OCI-LY3 (cell line): ENCODE data around the gene S1PR5.
A peak's percentile ranks its signal among the peaks of the same experiment; 100 is the strongest.
"Not testable (repeated sequence)": the region's sequence is repeated elsewhere in the genome, so short reads cannot be mapped to it uniquely, and the experiment has no call there.

ENCODE experiments used
- H2AFZ ChIP-seq: fragments of 200-600, 300-600 bp; shearing (Covaris generic); 2 replicates; pipeline ENCODE4 v1.6.0; 2014; ENCODE audit warnings: antibody characterized with exemption, low read depth, low read length
- H3K27ac ChIP-seq: fragments of 200-600, 300-600 bp; sonication (generic); 2 replicates; pipeline ENCODE4 v1.5.1; 2014; ENCODE audit warnings: mild to moderate bottlenecking, low read length, moderate library complexity, mixed read lengths
- H3K27me3 ChIP-seq: fragments of 200-600, 300-600 bp; sonication (generic); 2 replicates; pipeline ENCODE4 v1.6.1; 2014; ENCODE audit warnings: low read depth, low read length, mixed read lengths
- H3K36me3 ChIP-seq: fragments of 200-600, 300-600 bp; sonication (generic); replicated peaks from 2 replicates; pipeline ENCODE3; 2014; ENCODE audit warnings: low read depth, low read length, mixed read lengths
- H3K4me1 ChIP-seq: fragments of 300-600, 200-600 bp; sonication (generic); 2 replicates; pipeline ENCODE4 v1.6.1; 2014; ENCODE audit warnings: low read length, mixed read lengths
- H3K4me2 ChIP-seq: fragments of 200-600, 300-600 bp; sonication (generic); 2 replicates; pipeline ENCODE4 v1.6.1; 2014; ENCODE audit warnings: low read length, mixed read lengths
- H3K4me3 ChIP-seq: fragments of 300-600, 200-600 bp; sonication (generic); 2 replicates; pipeline ENCODE4 v1.5.1; 2014; ENCODE audit warnings: antibody characterized with exemption, mild to moderate bottlenecking, low read length, moderate library complexity
- H3K79me2 ChIP-seq: fragments of 300-600, 200-600 bp; shearing (Covaris generic); 2 replicates; pipeline ENCODE4 v1.6.1; 2014; ENCODE audit warnings: mild to moderate bottlenecking, low read length, mixed read lengths
- H3K9ac ChIP-seq: fragments of 300-600, 200-600 bp; shearing (Covaris generic); 2 replicates; pipeline ENCODE4 v1.6.0; 2014; ENCODE audit warnings: mild to moderate bottlenecking, low read length, moderate library complexity
- H3K9me3 ChIP-seq: fragments of 200-600, 300-600 bp; shearing (Covaris generic); 2 replicates; pipeline ENCODE4 v1.6.1; 2014; ENCODE audit warnings: low read length, mixed read lengths; ENCODE audit not compliant: insufficient read depth
- H4K20me1 ChIP-seq: fragments of 200-600, 300-600 bp; sonication (generic); 2 replicates; pipeline ENCODE4 v1.6.1; 2016; ENCODE audit warnings: low read length, mixed read lengths; ENCODE audit not compliant: insufficient read depth
- CTCF ChIP-seq: fragments of 200-600, 300-600 bp; sonication (generic); IDR thresholded peaks from 2 replicates; pipeline ENCODE4 v1.5.1; 2014; ENCODE audit warnings: antibody characterized with exemption, low read length, low read depth
- EZH2phosphoT487 ChIP-seq: fragments of 200-600 bp; shearing (Covaris generic); IDR thresholded peaks from 2 replicates; pipeline ENCODE4 v1.6.1; 2018; ENCODE audit warnings: antibody characterized with exemption, mixed run types, low read depth

The S1PR5 gene

GRCh38 chr19:10553087-10553667 lies 35.9 kb upstream of the S1PR5 start:
- no peak overlapping the region for H3K9ac ChIP-seq
- no peaks in the 10 kb centered on the region for H3K27me3 ChIP-seq
- no peak for TF ChIP-seq CTCF
- TF ChIP-seq EZH2phosphoT487: no peak
- H3K4me3 ChIP-seq: no peak overlapping the region
- no peaks in the 10 kb centered on the region for H3K9me3 ChIP-seq
- H3K4me1 ChIP-seq: 0 out of 2 replicates have a peak, but pooled peaks cover 4% of the 10 kb centered on the region
- H3K36me3 ChIP-seq: peaks cover 66% of the 10 kb centered on the region
- H4K20me1 ChIP-seq: no peaks in the 10 kb centered on the region
- H2AFZ ChIP-seq: no peak overlapping the region
- no peak overlapping the region for H3K27ac ChIP-seq
- H3K4me2 ChIP-seq: no peak overlapping the region
- H3K79me2 ChIP-seq: no peaks in the 10 kb centered on the region

DNA sequence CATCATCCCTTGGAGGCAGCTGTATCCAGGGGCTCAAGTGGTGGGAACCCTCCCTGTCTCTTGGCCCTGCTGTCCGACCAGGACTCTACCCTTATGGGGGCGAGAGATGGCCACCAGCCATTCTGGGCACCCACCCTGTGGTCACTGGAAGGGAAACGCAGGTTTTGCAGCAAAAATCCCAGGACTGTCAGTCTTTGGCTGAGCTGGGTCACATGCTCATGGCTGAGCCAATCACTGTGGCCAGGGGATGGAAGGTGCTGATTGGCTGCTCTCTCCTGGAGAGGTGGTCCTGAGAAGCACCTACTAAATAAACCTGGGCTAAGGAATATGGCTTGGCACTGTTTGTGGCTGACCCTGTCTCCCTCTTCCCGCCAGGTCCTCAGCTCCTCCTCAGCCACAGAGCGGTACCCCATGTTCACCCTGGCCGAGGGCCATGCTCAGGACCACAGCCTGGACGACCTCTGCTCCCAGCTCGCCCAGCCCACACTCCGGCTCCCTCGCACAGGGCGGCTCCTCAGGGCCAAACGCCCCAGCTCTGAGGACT lies 35.3 kb upstream of the S1PR5 start:
- Histone ChIP-seq H3K9ac (no peak overlapping the region), H3K4me1 (0 out of 2 replicates have a peak, but pooled peaks cover 4% of the 10 kb centered on the region), H3K27me3 (no peaks in the 10 kb centered on the region), H3K79me2 (no peaks in the 10 kb centered on the region), H3K9me3 (no peaks in the 10 kb centered on the region), H4K20me1 (no peaks in the 10 kb centered on the region), H3K27ac (no peak overlapping the region), H3K4me2 (no peak overlapping the region), H3K36me3 (peaks cover 60% of the 10 kb centered on the region), H2AFZ (no peak overlapping the region), H3K4me3 (no peak overlapping the region)
- TF ChIP-seq CTCF: no peak
- TF ChIP-seq EZH2phosphoT487: no peak

GRCh38 chr19:10551698-10552301 lies 34.6 kb upstream of the S1PR5 start:
- H2AFZ ChIP-seq: no peak overlapping the region
- no peaks in the 10 kb centered on the region for H3K79me2 ChIP-seq
- H3K27ac ChIP-seq: no peak overlapping the region
- TF ChIP-seq EZH2phosphoT487: no peak
- TF ChIP-seq CTCF: peak; percentile 36
- H3K4me2 ChIP-seq: no peak overlapping the region
- no peak overlapping the region for H3K9ac ChIP-seq
- no peaks in the 10 kb centered on the region for H3K9me3 ChIP-seq
- H3K27me3 ChIP-seq: no peaks in the 10 kb centered on the region
- no peak overlapping the region for H3K4me3 ChIP-seq
- H4K20me1 ChIP-seq: no peaks in the 10 kb centered on the region
- H3K4me1 ChIP-seq: 0 out of 2 replicates have a peak, but pooled peaks cover 4% of the 10 kb centered on the region
- H3K36me3 ChIP-seq: peaks cover 57% of the 10 kb centered on the region

GRCh38 chr19:10551006-10551405 lies 33.8 kb upstream of the S1PR5 start:
- H3K4me1 ChIP-seq, H3K79me2 ChIP-seq, H3K27ac ChIP-seq, H3K27me3 ChIP-seq, H3K9ac ChIP-seq, H3K9me3 ChIP-seq, H3K4me2 ChIP-seq, H4K20me1 ChIP-seq, H3K4me3 ChIP-seq, H2AFZ ChIP-seq: not testable (repeated sequence)
- H3K36me3 ChIP-seq: peaks cover 52% of the 10 kb centered on the region
